ENCODE measurements around the gene KCNK15.

- no peak for TF ChIP-seq CTCF (IDR thresholded peaks at IDR 0.05)
- TF ChIP-seq POLR2A (IDR thresholded peaks at IDR 0.05): no peak
Observed at GRCh38 chr20:44765091-44765490, 19.4 kb downstream of the KCNK15 start.
